Neural cell (in vitro differentiated cells): ENCODE results near the gene AFF2.

Experiments used
- EP300 ChIP-seq: fragments of 450-650 bp; conservative IDR thresholded peaks from 2 replicates; pipeline ENCODE4 v1.6.1; 2014; ENCODE audit warnings: antibody characterized with exemption, mild to moderate bottlenecking, moderate library complexity; ENCODE audit not compliant: poor library complexity, severe bottlenecking
- EZH2 ChIP-seq: fragments of 200-600, 300-800 bp; shearing (Covaris generic), sonication (generic); IDR thresholded peaks from 2 replicates; pipeline ENCODE4 v1.6.1; 2014; ENCODE audit warnings: antibody characterized with exemption, low read length, borderline replicate concordance, mild to moderate bottlenecking; ENCODE audit not compliant: insufficient read depth, poor library complexity, severe bottlenecking
- POLR2AphosphoS5 ChIP-seq: IDR thresholded peaks from 2 replicates; pipeline ENCODE4 v1.6.1; 2012
- SMC3 ChIP-seq: fragments of 450-650 bp; conservative IDR thresholded peaks from 2 replicates; pipeline ENCODE4 v1.6.1; 2014; ENCODE audit warnings: antibody characterized with exemption, mild to moderate bottlenecking, moderate library complexity; ENCODE audit not compliant: poor library complexity
- TAF1 ChIP-seq: IDR thresholded peaks from 2 replicates; pipeline ENCODE4 v1.6.1; 2012; ENCODE audit warnings: low read depth
- TF ChIP-seq, protein P1 (sequence below): IDR thresholded peaks from 2 replicates; pipeline ENCODE4 v1.6.1; 2012; ENCODE audit warnings: borderline replicate concordance
- TF ChIP-seq, protein P2 (sequence below): fragments of 450-650 bp; IDR thresholded peaks from 2 replicates; pipeline ENCODE4 v1.5.1; 2014; ENCODE audit warnings: antibody characterized with exemption, mild to moderate bottlenecking, moderate library complexity; ENCODE audit not compliant: poor library complexity, severe bottlenecking

DNA sequence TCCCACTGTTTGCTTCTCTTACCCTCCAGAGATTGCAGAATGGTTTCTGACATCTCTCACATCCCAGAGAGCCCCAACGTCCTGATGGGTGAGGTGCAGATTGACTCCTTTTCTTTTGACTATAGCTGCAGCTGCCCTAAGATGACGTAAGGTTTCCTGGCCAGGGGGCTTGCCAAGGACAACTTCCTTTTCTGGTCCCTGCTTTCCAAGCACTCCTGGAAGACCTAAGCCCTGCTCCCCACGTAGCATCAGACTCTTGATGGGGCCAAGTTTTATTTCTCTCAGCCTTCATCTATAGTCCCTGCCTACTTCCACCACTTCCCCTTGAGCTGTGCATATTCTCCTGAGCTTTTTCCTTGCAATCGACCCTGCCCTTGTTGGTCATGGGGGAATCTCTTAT lies 507.0 kb downstream of the AFF2 start:
- TF ChIP-seq POLR2AphosphoS5: no peak
- TF ChIP-seq, protein P1, sequence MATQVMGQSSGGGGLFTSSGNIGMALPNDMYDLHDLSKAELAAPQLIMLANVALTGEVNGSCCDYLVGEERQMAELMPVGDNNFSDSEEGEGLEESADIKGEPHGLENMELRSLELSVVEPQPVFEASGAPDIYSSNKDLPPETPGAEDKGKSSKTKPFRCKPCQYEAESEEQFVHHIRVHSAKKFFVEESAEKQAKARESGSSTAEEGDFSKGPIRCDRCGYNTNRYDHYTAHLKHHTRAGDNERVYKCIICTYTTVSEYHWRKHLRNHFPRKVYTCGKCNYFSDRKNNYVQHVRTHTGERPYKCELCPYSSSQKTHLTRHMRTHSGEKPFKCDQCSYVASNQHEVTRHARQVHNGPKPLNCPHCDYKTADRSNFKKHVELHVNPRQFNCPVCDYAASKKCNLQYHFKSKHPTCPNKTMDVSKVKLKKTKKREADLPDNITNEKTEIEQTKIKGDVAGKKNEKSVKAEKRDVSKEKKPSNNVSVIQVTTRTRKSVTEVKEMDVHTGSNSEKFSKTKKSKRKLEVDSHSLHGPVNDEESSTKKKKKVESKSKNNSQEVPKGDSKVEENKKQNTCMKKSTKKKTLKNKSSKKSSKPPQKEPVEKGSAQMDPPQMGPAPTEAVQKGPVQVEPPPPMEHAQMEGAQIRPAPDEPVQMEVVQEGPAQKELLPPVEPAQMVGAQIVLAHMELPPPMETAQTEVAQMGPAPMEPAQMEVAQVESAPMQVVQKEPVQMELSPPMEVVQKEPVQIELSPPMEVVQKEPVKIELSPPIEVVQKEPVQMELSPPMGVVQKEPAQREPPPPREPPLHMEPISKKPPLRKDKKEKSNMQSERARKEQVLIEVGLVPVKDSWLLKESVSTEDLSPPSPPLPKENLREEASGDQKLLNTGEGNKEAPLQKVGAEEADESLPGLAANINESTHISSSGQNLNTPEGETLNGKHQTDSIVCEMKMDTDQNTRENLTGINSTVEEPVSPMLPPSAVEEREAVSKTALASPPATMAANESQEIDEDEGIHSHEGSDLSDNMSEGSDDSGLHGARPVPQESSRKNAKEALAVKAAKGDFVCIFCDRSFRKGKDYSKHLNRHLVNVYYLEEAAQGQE: no peak
- TF ChIP-seq, protein P2, sequence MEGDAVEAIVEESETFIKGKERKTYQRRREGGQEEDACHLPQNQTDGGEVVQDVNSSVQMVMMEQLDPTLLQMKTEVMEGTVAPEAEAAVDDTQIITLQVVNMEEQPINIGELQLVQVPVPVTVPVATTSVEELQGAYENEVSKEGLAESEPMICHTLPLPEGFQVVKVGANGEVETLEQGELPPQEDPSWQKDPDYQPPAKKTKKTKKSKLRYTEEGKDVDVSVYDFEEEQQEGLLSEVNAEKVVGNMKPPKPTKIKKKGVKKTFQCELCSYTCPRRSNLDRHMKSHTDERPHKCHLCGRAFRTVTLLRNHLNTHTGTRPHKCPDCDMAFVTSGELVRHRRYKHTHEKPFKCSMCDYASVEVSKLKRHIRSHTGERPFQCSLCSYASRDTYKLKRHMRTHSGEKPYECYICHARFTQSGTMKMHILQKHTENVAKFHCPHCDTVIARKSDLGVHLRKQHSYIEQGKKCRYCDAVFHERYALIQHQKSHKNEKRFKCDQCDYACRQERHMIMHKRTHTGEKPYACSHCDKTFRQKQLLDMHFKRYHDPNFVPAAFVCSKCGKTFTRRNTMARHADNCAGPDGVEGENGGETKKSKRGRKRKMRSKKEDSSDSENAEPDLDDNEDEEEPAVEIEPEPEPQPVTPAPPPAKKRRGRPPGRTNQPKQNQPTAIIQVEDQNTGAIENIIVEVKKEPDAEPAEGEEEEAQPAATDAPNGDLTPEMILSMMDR: no peak
- TF ChIP-seq EZH2: no peak
- TF ChIP-seq TAF1: no peak
- no peak for TF ChIP-seq EP300
- no peak for TF ChIP-seq SMC3
